ENCODE results near the gene CEP85L. TPM values are rescaled to one million over a fixed set of nuclear protein-coding genes. Genes with fewer than 3 reads are reported as not detected.

Gene CEP85L
- total RNA-seq = 10 to 100 TPM; 26.0 to 46.5 (median 33.4) TPM
- polyA plus RNA-seq = 1 to 10 TPM; 6.3 to 8.2 (median 6.6) TPM
- long read RNA-seq, donor 1, full-length matches to known transcripts = 2 of 2 reads
- long read RNA-seq, donor 1, partial matches to known transcripts = 0 of 2 reads
- long read RNA-seq, donor 1, other reads (novel, unspliced or antisense) = 0 of 2 reads
- long read RNA-seq, donor 2 = 0 reads

DNA sequence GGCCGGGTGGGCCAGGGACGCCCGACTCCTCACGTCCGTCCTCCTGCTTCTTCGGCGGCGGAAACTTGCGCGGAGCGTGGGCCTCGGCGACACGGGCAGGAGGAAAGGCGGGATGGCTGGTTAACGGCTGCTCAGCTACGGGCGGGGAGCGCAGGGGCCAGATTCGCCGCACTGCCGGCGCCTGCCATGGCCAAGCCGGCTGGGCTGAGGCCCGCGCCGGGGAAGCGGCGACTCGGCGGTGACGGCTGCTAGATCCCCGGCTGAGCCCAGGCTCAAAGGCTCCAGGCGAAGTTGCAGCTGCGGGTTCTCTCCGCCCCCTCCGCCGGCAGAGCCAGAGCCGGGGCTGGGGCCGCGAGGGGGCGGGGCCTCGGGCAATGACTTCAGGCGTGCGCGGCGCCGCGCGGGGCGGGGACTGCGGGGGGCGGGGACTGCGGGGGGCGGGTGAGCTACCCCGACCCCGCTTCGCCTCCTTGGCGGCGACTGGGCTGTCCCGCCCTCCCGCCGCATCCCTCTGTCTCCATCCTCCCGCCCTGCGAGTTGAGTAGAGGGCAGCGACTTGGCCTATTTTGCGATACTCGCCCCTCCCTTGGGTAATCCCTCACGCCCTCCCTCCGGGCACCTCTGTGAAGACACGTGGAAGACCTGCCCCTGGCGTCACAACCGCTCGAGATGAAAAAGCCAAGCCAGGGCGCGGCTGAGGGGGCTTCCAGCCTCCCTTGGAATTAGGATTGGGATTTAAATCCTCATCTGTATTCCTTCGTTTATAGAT, at the start of gene CEP85L:
Gene CEP85L, minus strand, starts transcription at position 310 of the 769 bp plus-strand sequence. CDS start 322 bp downstream, outside the sequence.
- no peaks in the 10 kb centered on the region for H3K27me3 ChIP-seq (replicated peaks in 1 of 7)
- intact Hi-C loops (cut with DNase I; ENCODE audit: low total_unique reads) = loop anchor here (10.0 kb wide), 2 partner anchors 53 to 123 kb away; no protein-coding TSS in a partner anchor
- H3K9me3 ChIP-seq = no peaks in the 10 kb centered on the region
- TF ChIP-seq POLR2A (IDR thresholded peaks at IDR 0.05) (peak in 1 of 3 donors; percentile 77), POLR2AphosphoS5 (IDR thresholded peaks at IDR 0.05) (peak; percentile 86 to 96 (median 93))
- TF ChIP-seq, protein P1, sequence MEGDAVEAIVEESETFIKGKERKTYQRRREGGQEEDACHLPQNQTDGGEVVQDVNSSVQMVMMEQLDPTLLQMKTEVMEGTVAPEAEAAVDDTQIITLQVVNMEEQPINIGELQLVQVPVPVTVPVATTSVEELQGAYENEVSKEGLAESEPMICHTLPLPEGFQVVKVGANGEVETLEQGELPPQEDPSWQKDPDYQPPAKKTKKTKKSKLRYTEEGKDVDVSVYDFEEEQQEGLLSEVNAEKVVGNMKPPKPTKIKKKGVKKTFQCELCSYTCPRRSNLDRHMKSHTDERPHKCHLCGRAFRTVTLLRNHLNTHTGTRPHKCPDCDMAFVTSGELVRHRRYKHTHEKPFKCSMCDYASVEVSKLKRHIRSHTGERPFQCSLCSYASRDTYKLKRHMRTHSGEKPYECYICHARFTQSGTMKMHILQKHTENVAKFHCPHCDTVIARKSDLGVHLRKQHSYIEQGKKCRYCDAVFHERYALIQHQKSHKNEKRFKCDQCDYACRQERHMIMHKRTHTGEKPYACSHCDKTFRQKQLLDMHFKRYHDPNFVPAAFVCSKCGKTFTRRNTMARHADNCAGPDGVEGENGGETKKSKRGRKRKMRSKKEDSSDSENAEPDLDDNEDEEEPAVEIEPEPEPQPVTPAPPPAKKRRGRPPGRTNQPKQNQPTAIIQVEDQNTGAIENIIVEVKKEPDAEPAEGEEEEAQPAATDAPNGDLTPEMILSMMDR (IDR thresholded peaks at IDR 0.05 in 8 of 11, conservative IDR thresholded peaks at IDR 0.05 in 3 of 11) = peak in 2 of 11 experiments; percentile 15 to 42
- H3K36me3 ChIP-seq = no peaks in the 10 kb centered on the region
- H3K27ac ChIP-seq = peak within 1 kb of the TSS; percentile 92 to 97 (median 96)
- H3K4me3 ChIP-seq = peak within 1 kb of the TSS; percentile 59 to 92 (median 81)
- 0 to 1% (median 0%) methylated on average over 16 to 77 of the region's 77 CpGs for WGBS, 5 donors
- peaks cover 5 to 53% (median 20%) of the 10 kb centered on the region in 6 donors for H3K4me1 ChIP-seq
- peak; percentile 98 for DNase-seq

DNA sequence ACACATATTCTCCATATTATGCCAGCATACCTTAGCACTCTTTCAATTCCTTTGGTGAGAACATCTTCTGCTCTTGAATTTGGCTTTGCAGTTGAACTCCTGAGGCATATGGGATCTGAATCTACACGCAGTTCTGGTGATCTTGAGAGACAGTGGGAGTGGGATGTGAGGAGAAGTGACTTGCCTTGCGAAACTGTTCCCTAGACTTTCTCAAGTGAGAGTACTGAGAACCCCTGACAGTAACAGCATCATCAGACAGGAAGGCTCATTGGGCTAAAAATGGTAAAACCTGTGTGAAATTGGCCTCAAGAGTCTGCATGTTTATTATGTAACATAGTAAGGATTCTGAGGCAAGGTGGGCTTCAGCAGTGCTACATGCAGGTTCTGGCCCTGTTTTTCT, 49.1 kb upstream of the CEP85L start:
- Histone ChIP-seq H3K27me3 (replicated peaks in 1 of 7) (no peaks in the 10 kb centered on the region), H3K27ac (no peak overlapping the region), H3K36me3 (peaks cover 0 to 15% (median 0%) of the 10 kb centered on the region in 6 donors), H3K4me1 (peaks cover 14 to 60% (median 20%) of the 10 kb centered on the region in 6 donors), H3K9me3 (peaks cover 0 to 3% (median 0%) of the 10 kb centered on the region in 8 donors), H3K4me3 (no peak overlapping the region)
- 84 to 94% (median 93%) methylated on average over 2 of the region's 2 CpGs for WGBS, 5 donors
- intact Hi-C loops (cut with DNase I; ENCODE audit: low total_unique reads) = loop anchor here (10.0 kb wide), 1 partner anchor 46 kb away; the partner anchor contains the start of gene CEP85L
- TF ChIP-seq POLR2AphosphoS5 (IDR thresholded peaks at IDR 0.05) = no peak
- TF ChIP-seq POLR2A (IDR thresholded peaks at IDR 0.05) = no peak
- TF ChIP-seq, protein P1 (IDR thresholded peaks at IDR 0.05 in 8 of 11, conservative IDR thresholded peaks at IDR 0.05 in 3 of 11) = no peak
- DNase-seq = no peak

- Histone ChIP-seq H3K27me3 (replicated peaks in 1 of 7) (no peaks in the 10 kb centered on the region), H3K36me3 (peaks cover 0 to 15% (median 0%) of the 10 kb centered on the region in 6 donors), H3K27ac (no peak overlapping the region), H3K4me3 (no peak overlapping the region), H3K4me1 (peaks cover 0 to 33% (median 0%) of the 10 kb centered on the region in 6 donors), H3K9me3 (peaks cover 0 to 3% (median 0%) of the 10 kb centered on the region in 8 donors)
- TF ChIP-seq, protein P1 (IDR thresholded peaks at IDR 0.05 in 8 of 11, conservative IDR thresholded peaks at IDR 0.05 in 3 of 11) = no peak
- no peak for TF ChIP-seq POLR2AphosphoS5 (IDR thresholded peaks at IDR 0.05)
- 75 to 88% (median 82%) methylated on average over 3 of the region's 3 CpGs for WGBS, 5 donors
- intact Hi-C loops (cut with DNase I; ENCODE audit: low total_unique reads) = no loop called here
- DNase-seq = no peak
Observed at GRCh38 chr6:118697554-118697953, 46.2 kb upstream of the CEP85L start.

DNA sequence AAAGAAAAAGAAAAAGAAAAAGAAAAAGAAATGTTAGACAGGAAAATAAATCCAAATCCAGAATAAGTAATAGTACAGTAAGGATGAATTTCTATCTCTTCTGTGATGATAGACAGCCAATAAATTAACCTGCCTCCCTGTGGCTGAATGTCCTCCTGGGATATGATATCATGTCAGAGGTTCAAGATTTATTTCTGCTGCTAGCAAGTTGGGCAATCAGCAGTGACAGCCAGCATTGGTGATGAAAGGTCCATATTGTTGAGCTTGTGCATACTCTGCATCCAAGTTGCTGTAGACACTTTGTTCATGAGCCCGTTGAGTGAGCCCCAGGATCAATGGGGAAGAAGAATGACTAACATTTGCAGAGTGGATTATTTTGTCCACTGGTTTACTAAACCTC, 44.9 kb upstream of the CEP85L start:
- WGBS, 5 donors = 88 to 97% (median 96%) methylated on average over 1 of the region's 1 CpG
- intact Hi-C loops (cut with DNase I; ENCODE audit: low total_unique reads) = no loop called here

More for the DNA sequence above, 44.9 kb upstream of the CEP85L start:
- Histone ChIP-seq H3K27ac (no peak overlapping the region), H3K4me3 (no peak overlapping the region), H3K36me3 (peaks cover 0 to 14% (median 0%) of the 10 kb centered on the region in 6 donors), H3K9me3 (peaks cover 0 to 1% (median 0%) of the 10 kb centered on the region in 8 donors), H3K27me3 (replicated peaks in 1 of 7) (no peaks in the 10 kb centered on the region), H3K4me1 (peaks cover 0 to 27% (median 0%) of the 10 kb centered on the region in 6 donors)
- TF ChIP-seq POLR2A (IDR thresholded peaks at IDR 0.05) (no peak), POLR2AphosphoS5 (IDR thresholded peaks at IDR 0.05) (no peak)
- TF ChIP-seq, protein P1 (IDR thresholded peaks at IDR 0.05 in 8 of 11, conservative IDR thresholded peaks at IDR 0.05 in 3 of 11) = no peak
- DNase-seq = no peak
